Liver (tissue), 9 donors: ENCODE measurements around the gene CDK5RAP2. TPM values are rescaled to one million over a fixed set of nuclear protein-coding genes. Genes with fewer than 3 reads are reported as not detected.

Experiments used
- DNase-seq: peaks from one replicate; pipeline ENCODE4 v3.0.0-alpha.2; 2017; ENCODE audit warnings: low spot score
- H3K27ac ChIP-seq, 2 donors: one replicate each; pipeline ENCODE4 v1.7.0; 2013; ENCODE audit warnings: inconsistent platforms in 2 of 2, low read length in 2 of 2, control low read depth in 1 of 2, low read depth in 1 of 2, mild to moderate bottlenecking in 1 of 2
- H3K27me3 ChIP-seq, 4 donors: one replicate each; pipeline versions ENCODE4 v1.6.1 to v1.7.0; 2013; ENCODE audit warnings: low read length in 3 of 4, inconsistent platforms in 1 of 4, mild to moderate bottlenecking in 1 of 4, moderate library complexity in 1 of 4; ENCODE audit not compliant: control insufficient read depth in 4 of 4, insufficient read depth in 4 of 4
- H3K36me3 ChIP-seq, 4 donors: one replicate each; pipeline versions ENCODE4 v1.6.1 to v1.7.0; 2013; ENCODE audit warnings: low read length in 3 of 4, mild to moderate bottlenecking in 3 of 4, low read depth in 1 of 4, moderate library complexity in 1 of 4; ENCODE audit not compliant: control insufficient read depth in 4 of 4, insufficient read depth in 3 of 4
- H3K4me1 ChIP-seq, 4 donors: one replicate each; pipeline versions ENCODE4 v1.6.1 to v1.7.0; 2013; ENCODE audit warnings: low read length in 3 of 4, mild to moderate bottlenecking in 3 of 4, moderate library complexity in 1 of 4; ENCODE audit not compliant: control insufficient read depth in 4 of 4, insufficient read depth in 4 of 4
- H3K4me3 ChIP-seq, 3 donors: one replicate each; pipeline versions ENCODE4 v1.6.1 to v1.7.0; 2013; ENCODE audit warnings: low read length in 3 of 3, control low read depth in 1 of 3, low read depth in 1 of 3, mild to moderate bottlenecking in 1 of 3
- H3K9ac ChIP-seq, 2 donors: one replicate each; pipeline ENCODE4 v1.7.0; 2013; ENCODE audit warnings: low read length in 2 of 2, mild to moderate bottlenecking in 2 of 2, moderate library complexity in 2 of 2, control low read depth in 1 of 2, low read depth in 1 of 2
- H3K9me3 ChIP-seq, 4 donors: one replicate each; pipeline versions ENCODE4 v1.6.1 to v1.7.0; 2013; ENCODE audit warnings: low read length in 3 of 4; ENCODE audit not compliant: control insufficient read depth in 4 of 4
- HNF4A ChIP-seq, 2 donors: conservative IDR thresholded peaks; 2 replicates each; pipeline ENCODE4 v1.6.1; 2016; ENCODE audit warnings: antibody characterized with exemption in 2 of 2, mild to moderate bottlenecking in 2 of 2
- HNF4G ChIP-seq: IDR thresholded peaks from 2 replicates; pipeline ENCODE4 v1.6.1; 2016; ENCODE audit warnings: antibody characterized with exemption
- RXRA ChIP-seq, 2 donors: IDR thresholded peaks; 2 replicates each; pipeline ENCODE4 v1.6.1; 2017 to 2018; ENCODE audit warnings: antibody characterized with exemption in 2 of 2, mild to moderate bottlenecking in 1 of 2
- YY1 ChIP-seq: IDR thresholded peaks from 2 replicates; pipeline ENCODE4 v1.6.1; 2016; ENCODE audit warnings: antibody characterized with exemption, mild to moderate bottlenecking
- WGBS: extraction: QIAGEN DNeasy Blood & Tissue Kit; methylation state at CpG from one replicate; pipeline ENCODE4 v1.1.7; 2013; 5-methylcytosine and 5-hydroxymethylcytosine counted together
- polyA plus RNA-seq, 2 donors: library from polyadenylated mRNA; stranded (reverse) in 1 of 2; unstranded in 1 of 2; fragments of 200-250 nt in 1 of 2; fragments of >200 nt in 1 of 2; fragmentation: Nextera tagmentation in 1 of 2; extraction: Ambion mirVana in 1 of 2; gene quantifications; one replicate each; pipeline versions ENCODE4 v1.2.1 to v1.2.3, GENCODE V29; 2013 to 2015
- total RNA-seq, 2 donors: library from RNA; depleted of rRNA; stranded (reverse); fragments of >200 nt; gene quantifications; one replicate each; pipeline ENCODE4 v1.2.3, GENCODE V29; 2014
- TF ChIP-seq, protein P1 (sequence below): IDR thresholded peaks from 2 replicates; pipeline ENCODE4 v1.6.1; 2016; ENCODE audit warnings: antibody characterized with exemption, mild to moderate bottlenecking
- TF ChIP-seq, protein P2 (sequence below): IDR thresholded peaks from 2 replicates; pipeline ENCODE4 v1.6.1; 2016; ENCODE audit warnings: antibody characterized with exemption
- TF ChIP-seq, protein P3 (sequence below): fragments of 150-350 bp; IDR thresholded peaks from 2 replicates; pipeline ENCODE4 v1.5.1; 2017; ENCODE audit warnings: improper control_type of control experiment, low read depth, low read length; ENCODE audit not compliant: missing input control
- donor health status: healthy.
- donor health status: healthy.
- donor health status: healthy.
- donor health status: healthy.
- donor health status: healthy.

Gene CDK5RAP2
- total and polyA plus RNA-seq, 4 donors, result 11.7 to 38.9 (median 21.7) TPM

DNA sequence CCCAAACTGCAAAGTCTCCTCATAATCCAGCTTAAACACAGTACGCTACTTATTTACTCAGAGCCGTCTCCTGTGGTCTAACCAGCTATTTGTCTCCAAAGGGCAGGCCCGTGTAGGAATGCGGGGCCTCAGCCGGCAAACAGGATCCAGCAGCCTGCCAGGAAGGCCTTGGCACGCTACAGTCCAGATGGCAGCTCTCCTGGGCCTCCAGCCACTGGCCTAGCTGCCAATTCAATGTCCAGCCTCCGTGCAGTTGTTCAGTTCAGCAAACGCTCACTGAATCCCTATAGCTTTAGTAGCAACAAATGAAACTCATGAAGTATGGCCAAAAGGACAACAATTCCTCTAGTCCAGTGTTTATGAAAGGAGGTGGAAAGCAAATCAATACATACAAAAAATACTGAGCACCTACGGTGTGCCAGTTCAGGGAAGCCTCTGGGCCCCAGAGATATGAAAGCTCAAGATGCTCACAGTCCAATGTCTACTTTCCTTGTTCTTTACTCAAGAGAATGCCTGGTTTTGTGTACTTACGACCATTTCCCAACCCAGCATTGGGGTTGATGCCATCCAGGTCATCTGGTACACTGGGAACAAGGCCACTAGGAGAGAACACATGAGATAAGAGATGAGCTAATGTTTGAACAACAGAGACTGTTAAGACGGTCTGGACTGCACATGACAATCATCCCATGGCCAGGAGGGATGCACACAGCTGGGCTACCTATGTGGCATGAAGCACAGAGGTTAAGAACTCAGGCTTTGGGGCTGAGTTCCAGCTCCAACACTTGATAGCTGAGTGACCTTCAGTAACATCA lies 8.3 kb downstream of the CDK5RAP2 start (continued):
- TF ChIP-seq HNF4A (conservative IDR thresholded peaks at IDR 0.05) (peak; percentile 90 to 93), YY1 (peak; percentile 80), RXRA (IDR thresholded peaks at IDR 0.05) (peak; percentile 99)
- TF ChIP-seq, protein P1, sequence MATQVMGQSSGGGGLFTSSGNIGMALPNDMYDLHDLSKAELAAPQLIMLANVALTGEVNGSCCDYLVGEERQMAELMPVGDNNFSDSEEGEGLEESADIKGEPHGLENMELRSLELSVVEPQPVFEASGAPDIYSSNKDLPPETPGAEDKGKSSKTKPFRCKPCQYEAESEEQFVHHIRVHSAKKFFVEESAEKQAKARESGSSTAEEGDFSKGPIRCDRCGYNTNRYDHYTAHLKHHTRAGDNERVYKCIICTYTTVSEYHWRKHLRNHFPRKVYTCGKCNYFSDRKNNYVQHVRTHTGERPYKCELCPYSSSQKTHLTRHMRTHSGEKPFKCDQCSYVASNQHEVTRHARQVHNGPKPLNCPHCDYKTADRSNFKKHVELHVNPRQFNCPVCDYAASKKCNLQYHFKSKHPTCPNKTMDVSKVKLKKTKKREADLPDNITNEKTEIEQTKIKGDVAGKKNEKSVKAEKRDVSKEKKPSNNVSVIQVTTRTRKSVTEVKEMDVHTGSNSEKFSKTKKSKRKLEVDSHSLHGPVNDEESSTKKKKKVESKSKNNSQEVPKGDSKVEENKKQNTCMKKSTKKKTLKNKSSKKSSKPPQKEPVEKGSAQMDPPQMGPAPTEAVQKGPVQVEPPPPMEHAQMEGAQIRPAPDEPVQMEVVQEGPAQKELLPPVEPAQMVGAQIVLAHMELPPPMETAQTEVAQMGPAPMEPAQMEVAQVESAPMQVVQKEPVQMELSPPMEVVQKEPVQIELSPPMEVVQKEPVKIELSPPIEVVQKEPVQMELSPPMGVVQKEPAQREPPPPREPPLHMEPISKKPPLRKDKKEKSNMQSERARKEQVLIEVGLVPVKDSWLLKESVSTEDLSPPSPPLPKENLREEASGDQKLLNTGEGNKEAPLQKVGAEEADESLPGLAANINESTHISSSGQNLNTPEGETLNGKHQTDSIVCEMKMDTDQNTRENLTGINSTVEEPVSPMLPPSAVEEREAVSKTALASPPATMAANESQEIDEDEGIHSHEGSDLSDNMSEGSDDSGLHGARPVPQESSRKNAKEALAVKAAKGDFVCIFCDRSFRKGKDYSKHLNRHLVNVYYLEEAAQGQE, result peak; percentile 83

DNA sequence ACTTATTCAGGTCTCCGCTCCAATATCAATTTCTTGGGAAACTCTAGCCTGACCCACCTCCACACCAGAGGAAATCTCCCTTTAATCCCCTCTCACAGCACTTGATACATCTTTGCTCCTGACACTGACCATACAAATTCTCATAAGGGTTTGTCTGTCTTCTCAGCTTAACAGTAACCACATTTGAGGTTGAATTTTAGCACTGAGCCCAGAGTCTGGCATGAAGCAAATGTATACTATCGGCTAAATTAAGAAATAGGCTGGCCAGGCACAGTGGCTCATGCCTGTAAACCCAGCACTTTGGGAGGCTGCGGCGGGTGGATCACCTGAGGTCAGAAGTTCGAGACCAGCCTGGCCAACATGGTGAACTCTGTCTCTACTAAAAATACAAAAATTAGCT lies 9.7 kb downstream of the CDK5RAP2 start:
- 54% methylated on average over 5 of the region's 5 CpGs for WGBS
- no peaks in the 10 kb centered on the region for H3K9me3 ChIP-seq
- no peak overlapping the region for H3K4me3 ChIP-seq
- H3K36me3 ChIP-seq, result peaks cover 2 to 22% (median 19%) of the 10 kb centered on the region in 4 donors
- peak overlapping the region in 1 of 2 donors; percentile 89 for H3K27ac ChIP-seq
- H3K27me3 ChIP-seq, result no peaks in the 10 kb centered on the region
- no peak for DNase-seq
- no peak overlapping the region for H3K9ac ChIP-seq
- no peak for TF ChIP-seq HNF4A (conservative IDR thresholded peaks at IDR 0.05)
- TF ChIP-seq, protein P2, sequence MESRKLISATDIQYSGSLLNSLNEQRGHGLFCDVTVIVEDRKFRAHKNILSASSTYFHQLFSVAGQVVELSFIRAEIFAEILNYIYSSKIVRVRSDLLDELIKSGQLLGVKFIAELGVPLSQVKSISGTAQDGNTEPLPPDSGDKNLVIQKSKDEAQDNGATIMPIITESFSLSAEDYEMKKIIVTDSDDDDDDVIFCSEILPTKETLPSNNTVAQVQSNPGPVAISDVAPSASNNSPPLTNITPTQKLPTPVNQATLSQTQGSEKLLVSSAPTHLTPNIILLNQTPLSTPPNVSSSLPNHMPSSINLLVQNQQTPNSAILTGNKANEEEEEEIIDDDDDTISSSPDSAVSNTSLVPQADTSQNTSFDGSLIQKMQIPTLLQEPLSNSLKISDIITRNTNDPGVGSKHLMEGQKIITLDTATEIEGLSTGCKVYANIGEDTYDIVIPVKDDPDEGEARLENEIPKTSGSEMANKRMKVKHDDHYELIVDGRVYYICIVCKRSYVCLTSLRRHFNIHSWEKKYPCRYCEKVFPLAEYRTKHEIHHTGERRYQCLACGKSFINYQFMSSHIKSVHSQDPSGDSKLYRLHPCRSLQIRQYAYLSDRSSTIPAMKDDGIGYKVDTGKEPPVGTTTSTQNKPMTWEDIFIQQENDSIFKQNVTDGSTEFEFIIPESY, result no peak
- TF ChIP-seq, protein P3, sequence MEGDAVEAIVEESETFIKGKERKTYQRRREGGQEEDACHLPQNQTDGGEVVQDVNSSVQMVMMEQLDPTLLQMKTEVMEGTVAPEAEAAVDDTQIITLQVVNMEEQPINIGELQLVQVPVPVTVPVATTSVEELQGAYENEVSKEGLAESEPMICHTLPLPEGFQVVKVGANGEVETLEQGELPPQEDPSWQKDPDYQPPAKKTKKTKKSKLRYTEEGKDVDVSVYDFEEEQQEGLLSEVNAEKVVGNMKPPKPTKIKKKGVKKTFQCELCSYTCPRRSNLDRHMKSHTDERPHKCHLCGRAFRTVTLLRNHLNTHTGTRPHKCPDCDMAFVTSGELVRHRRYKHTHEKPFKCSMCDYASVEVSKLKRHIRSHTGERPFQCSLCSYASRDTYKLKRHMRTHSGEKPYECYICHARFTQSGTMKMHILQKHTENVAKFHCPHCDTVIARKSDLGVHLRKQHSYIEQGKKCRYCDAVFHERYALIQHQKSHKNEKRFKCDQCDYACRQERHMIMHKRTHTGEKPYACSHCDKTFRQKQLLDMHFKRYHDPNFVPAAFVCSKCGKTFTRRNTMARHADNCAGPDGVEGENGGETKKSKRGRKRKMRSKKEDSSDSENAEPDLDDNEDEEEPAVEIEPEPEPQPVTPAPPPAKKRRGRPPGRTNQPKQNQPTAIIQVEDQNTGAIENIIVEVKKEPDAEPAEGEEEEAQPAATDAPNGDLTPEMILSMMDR, result no peak
- TF ChIP-seq YY1, result no peak
- no peak for TF ChIP-seq RXRA (IDR thresholded peaks at IDR 0.05)
- TF ChIP-seq, protein P1, result no peak
- no peak for TF ChIP-seq HNF4G
- H3K4me1 ChIP-seq, result peaks cover 4 to 47% (median 39%) of the 10 kb centered on the region in 4 donors
